K562 (cell line): ENCODE results near the gene ART1. TPM values are rescaled to one million over a fixed set of nuclear protein-coding genes. Genes with fewer than 3 reads are reported as not detected.

ENCODE experiments used
- CBFB ChIP-seq: sonication (generic); formaldehyde crosslinking; IDR thresholded peaks from 2 replicates; pipeline ENCODE4 v1.4.0; 2020; ENCODE audit warnings: mild to moderate bottlenecking, missing genetic modification reagents
- GATAD2A ChIP-seq: fragments of 450-650 bp; IDR thresholded peaks from 2 replicates; pipeline ENCODE4 v1.6.1; 2017
- GATAD2B ChIP-seq: fragments of 450-650 bp; IDR thresholded peaks from 2 replicates; pipeline ENCODE4 v1.6.1; 2017; ENCODE audit warnings: mild to moderate bottlenecking, borderline replicate concordance
- GTF2A2 ChIP-seq: IDR thresholded peaks from 2 replicates; pipeline ENCODE4 v1.6.1; 2016; ENCODE audit warnings: mild to moderate bottlenecking, missing genetic modification characterization, missing compliant biosample characterization
- KDM1A ChIP-seq, 2 experiments: fragments of 450-650 bp; IDR thresholded peaks; 2 replicates each; pipeline ENCODE4 v1.6.1; 2016; ENCODE audit warnings: mild to moderate bottlenecking in 2 of 2
- MAFF ChIP-seq: IDR thresholded peaks from 2 replicates; pipeline ENCODE4 v1.6.1; 2012; ENCODE audit warnings: low read length, improper control_type of control experiment
- NR2C1 ChIP-seq, 2 experiments: fragments of 450-650 bp; IDR thresholded peaks; 2 replicates each; pipeline ENCODE4 v1.6.1; 2017; ENCODE audit warnings: mild to moderate bottlenecking in 2 of 2, antibody characterized with exemption in 1 of 2, inconsistent platforms in 1 of 2, missing compliant biosample characterization in 1 of 2, missing genetic modification characterization in 1 of 2
- POLR2A ChIP-seq: fragments of 450-650 bp; conservative IDR thresholded peaks from 2 replicates; pipeline ENCODE4 v1.6.1; 2016
- POLR3G ChIP-seq: IDR thresholded peaks from 2 replicates; pipeline ENCODE4 v1.6.1; 2011; ENCODE audit not compliant: insufficient read length, insufficient replicate concordance; ENCODE audit errors: extremely low read depth
- SREBF2 ChIP-seq: sonication (generic); formaldehyde crosslinking; IDR thresholded peaks from 2 replicates; pipeline ENCODE4 v1.4.0; 2020; ENCODE audit warnings: mild to moderate bottlenecking, missing genetic modification reagents
- TRIM24 ChIP-seq, 2 experiments: fragments of 450-650 bp; IDR thresholded peaks; 2 replicates each; pipeline ENCODE4 v1.6.1; 2016
- XRCC4 ChIP-seq: IDR thresholded peaks from one replicate; pipeline ENCODE4 v1.6.1; 2011; ENCODE audit not compliant: insufficient read depth, insufficient read length; ENCODE audit errors: extremely low read depth
- ZBED1 ChIP-seq: IDR thresholded peaks from 2 replicates; pipeline ENCODE4 v1.6.1; 2014
- ZNF79 ChIP-seq: fragments of 250-450 bp; sonication (Bioruptor Pico); IDR thresholded peaks from 2 replicates; pipeline ENCODE4 v1.4.0; 2020; ENCODE audit warnings: low read depth, mild to moderate bottlenecking, moderate library complexity
- polyA plus RNA-seq, 8 experiments: library from polyadenylated mRNA; depleted of rRNA in 4 of 8; stranded (reverse) in 5 of 8; unstranded in 3 of 8; fragments of >200 nt; fragmentation: Nextera tagmentation in 2 of 8; fragmentation: Illumina TruSeq in 1 of 8; extraction: Ambion mirVana in 2 of 8; extraction: Trizol in 1 of 8; gene quantifications; 2 replicates each; pipeline versions ENCODE4 v1.2.1 to v1.2.3, GENCODE V29; 2011 to 2014; ENCODE audit warnings: inconsistent platforms in 1 of 8, missing spikeins in 1 of 8
- total RNA-seq, 7 experiments: library from RNA; depleted of rRNA in 6 of 7; stranded (reverse); fragments of >200 nt in 6 of 7; fragmentation: Illumina TruSeq in 2 of 7; extraction: Trizol in 2 of 7; gene quantifications; 2 replicates each; pipeline versions ENCODE4 v1.2.1 to v1.2.3, GENCODE V29; 2011 to 2021; ENCODE audit warnings: low replicate concordance in 1 of 7
- TF ChIP-seq, protein P1 (sequence below), 3 experiments: fragments of 200-800 bp in 1 of 3; fragments of 250-450 bp in 1 of 3; fragments of 450-650 bp in 1 of 3; sonication (Bioruptor Pico) in 1 of 3; sonication (Bioruptor generic) in 1 of 3; formaldehyde crosslinking in 1 of 3; IDR thresholded peaks; 2 replicates each; pipeline versions ENCODE4 v1.6.1 to v1.8.0; 2016 to 2022; ENCODE audit warnings: mild to moderate bottlenecking in 2 of 3, missing genetic modification characterization in 2 of 3, missing compliant biosample characterization in 1 of 3, moderate library complexity in 1 of 3
- TF ChIP-seq, protein P2 (sequence below): fragments of 250-450 bp; sonication (Bioruptor Pico); IDR thresholded peaks from 2 replicates; pipeline ENCODE4 v1.8.0; 2021; ENCODE audit warnings: moderate library complexity, mild to moderate bottlenecking, inconsistent platforms
- TF ChIP-seq, protein P3 (sequence below): sonication (generic); formaldehyde crosslinking; IDR thresholded peaks from 2 replicates; pipeline ENCODE4 v1.9.0; 2022; ENCODE audit warnings: mild to moderate bottlenecking, missing genetic modification reagents
- TF ChIP-seq, protein P4 (sequence below): fragments of 450-650 bp; IDR thresholded peaks from 2 replicates; pipeline ENCODE4 v1.6.1; 2016; ENCODE audit warnings: antibody characterized with exemption

Gene ART1
- total and polyA plus RNA-seq, 9 of the 15 experiments (the other 6 are each of a cell fraction or from before 2014, with no cell fraction given) = not detected

DNA sequence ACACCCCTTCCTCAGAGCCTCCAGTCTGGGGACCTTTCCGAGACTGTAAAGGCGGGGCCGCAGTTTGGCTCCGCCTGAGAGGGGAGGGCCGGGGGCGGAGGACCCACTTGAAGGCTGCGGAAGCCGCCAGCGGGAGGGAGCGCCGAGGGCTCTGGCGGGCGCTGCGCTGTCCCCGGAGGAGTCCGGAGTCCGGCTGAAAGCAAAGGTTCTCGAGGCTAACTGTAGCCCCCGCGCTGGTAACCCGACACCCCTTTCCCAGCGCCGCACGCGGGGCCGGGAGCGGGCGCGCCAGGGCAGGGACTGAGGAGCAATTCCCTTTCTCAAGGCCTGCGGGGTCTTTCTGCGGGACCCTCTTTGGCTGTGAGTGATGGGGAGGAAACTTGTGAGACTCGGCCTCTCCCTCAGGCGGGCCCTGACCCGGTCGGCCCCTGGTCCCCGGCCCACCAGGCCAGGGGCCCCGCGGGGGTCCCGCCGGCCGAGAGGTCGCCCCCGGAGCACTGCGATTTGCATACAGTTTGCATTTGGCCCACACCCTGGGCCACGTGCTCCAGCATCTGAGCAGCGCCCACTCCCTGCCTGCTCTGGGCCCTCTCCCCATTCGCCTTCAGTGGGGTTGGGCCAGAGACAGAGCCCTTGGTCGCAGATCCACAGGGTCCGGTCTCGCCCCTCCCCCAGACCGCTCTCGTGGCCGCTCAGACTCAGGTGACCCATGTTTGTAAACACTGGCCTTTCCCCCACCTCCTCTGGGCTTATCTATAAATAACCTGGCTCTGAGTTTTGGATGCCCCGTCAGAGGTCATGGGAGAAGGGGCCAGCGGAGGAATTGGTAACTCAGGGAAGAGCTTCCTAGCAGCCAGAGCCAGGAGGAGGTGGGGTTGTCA lies 2.6 kb upstream of the ART1 start (continued):
- TF ChIP-seq, protein P1, sequence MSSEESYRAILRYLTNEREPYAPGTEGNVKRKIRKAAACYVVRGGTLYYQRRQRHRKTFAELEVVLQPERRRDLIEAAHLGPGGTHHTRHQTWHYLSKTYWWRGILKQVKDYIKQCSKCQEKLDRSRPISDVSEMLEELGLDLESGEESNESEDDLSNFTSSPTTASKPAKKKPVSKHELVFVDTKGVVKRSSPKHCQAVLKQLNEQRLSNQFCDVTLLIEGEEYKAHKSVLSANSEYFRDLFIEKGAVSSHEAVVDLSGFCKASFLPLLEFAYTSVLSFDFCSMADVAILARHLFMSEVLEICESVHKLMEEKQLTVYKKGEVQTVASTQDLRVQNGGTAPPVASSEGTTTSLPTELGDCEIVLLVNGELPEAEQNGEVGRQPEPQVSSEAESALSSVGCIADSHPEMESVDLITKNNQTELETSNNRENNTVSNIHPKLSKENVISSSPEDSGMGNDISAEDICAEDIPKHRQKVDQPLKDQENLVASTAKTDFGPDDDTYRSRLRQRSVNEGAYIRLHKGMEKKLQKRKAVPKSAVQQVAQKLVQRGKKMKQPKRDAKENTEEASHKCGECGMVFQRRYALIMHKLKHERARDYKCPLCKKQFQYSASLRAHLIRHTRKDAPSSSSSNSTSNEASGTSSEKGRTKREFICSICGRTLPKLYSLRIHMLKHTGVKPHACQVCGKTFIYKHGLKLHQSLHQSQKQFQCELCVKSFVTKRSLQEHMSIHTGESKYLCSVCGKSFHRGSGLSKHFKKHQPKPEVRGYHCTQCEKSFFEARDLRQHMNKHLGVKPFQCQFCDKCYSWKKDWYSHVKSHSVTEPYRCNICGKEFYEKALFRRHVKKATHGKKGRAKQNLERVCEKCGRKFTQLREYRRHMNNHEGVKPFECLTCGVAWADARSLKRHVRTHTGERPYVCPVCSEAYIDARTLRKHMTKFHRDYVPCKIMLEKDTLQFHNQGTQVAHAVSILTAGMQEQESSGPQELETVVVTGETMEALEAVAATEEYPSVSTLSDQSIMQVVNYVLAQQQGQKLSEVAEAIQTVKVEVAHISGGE (CRISPR knock-in tag; IDR thresholded peaks at IDR 0.05) = no peak
- no peak for TF ChIP-seq XRCC4
- TF ChIP-seq CBFB (CRISPR knock-in tag) = no peak
- no peak for TF ChIP-seq KDM1A (IDR thresholded peaks at IDR 0.05)
- no peak for TF ChIP-seq SREBF2 (CRISPR knock-in tag)
- TF ChIP-seq, protein P2, sequence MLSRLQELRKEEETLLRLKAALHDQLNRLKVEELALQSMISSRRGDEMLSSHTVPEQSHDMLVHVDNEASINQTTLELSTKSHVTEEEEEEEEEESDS (CRISPR knock-in tag) = no peak
- 0 out of 2 replicates have a peak, but pooled peaks have one; percentile 15 for TF ChIP-seq GATAD2A
- no peak for TF ChIP-seq ZNF79 (CRISPR knock-in tag)
- TF ChIP-seq POLR2A = peak; percentile 73
- TF ChIP-seq, protein P3, sequence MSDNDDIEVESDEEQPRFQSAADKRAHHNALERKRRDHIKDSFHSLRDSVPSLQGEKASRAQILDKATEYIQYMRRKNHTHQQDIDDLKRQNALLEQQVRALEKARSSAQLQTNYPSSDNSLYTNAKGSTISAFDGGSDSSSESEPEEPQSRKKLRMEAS (CRISPR knock-in tag) = peak; percentile 89
- no peak for TF ChIP-seq NR2C1 (IDR thresholded peaks at IDR 0.05)
- TF ChIP-seq NR2C1 (tag; IDR thresholded peaks at IDR 0.05) = no peak
- no peak for TF ChIP-seq GATAD2B
- no peak for TF ChIP-seq POLR3G
- no peak for TF ChIP-seq TRIM24 (IDR thresholded peaks at IDR 0.05)
- TF ChIP-seq, protein P4, sequence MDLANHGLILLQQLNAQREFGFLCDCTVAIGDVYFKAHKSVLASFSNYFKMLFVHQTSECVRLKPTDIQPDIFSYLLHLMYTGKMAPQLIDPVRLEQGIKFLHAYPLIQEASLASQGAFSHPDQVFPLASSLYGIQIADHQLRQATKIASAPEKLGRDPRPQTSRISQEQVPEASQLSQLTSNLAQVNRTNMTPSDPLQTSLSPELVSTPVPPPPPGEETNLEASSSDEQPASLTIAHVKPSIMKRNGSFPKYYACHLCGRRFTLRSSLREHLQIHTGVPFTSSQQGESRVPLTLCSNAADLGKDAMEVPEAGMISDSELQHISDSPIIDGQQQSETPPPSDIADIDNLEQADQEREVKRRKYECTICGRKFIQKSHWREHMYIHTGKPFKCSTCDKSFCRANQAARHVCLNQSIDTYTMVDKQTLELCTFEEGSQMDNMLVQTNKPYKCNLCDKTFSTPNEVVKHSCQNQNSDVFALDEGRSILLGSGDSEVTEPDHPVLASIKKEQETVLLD = no peak
- no peak for TF ChIP-seq MAFF
- no peak for TF ChIP-seq ZBED1
- no peak for TF ChIP-seq GTF2A2
